SU-DHL-6 (cell line): Measurements from ENCODE around the gene SCFD2.

ENCODE experiments used
- H2AFZ ChIP-seq: fragments of 200-600 bp; sonication (generic); 2 replicates; pipeline ENCODE4 v1.6.1; 2014; ENCODE audit warnings: low read depth, mild to moderate bottlenecking, moderate library complexity, mixed read lengths, antibody characterized with exemption, low read length; ENCODE audit not compliant: severe bottlenecking
- H3F3A ChIP-seq: fragments of 200-600 bp; shearing (Covaris generic); 2 replicates; pipeline ENCODE4 v1.6.0; 2016; ENCODE audit warnings: antibody characterized with exemption, mild to moderate bottlenecking; ENCODE audit not compliant: insufficient read depth
- H3K27ac ChIP-seq: fragments of 200-600 bp; sonication (generic); 2 replicates; pipeline ENCODE4 v1.5.1; 2016; ENCODE audit warnings: low read depth, mild to moderate bottlenecking, low read length, moderate library complexity, mixed read lengths
- H3K27me3 ChIP-seq: fragments of 200-600 bp; sonication (generic), shearing (Covaris generic); 2 replicates; pipeline ENCODE4 v1.6.0; 2014; ENCODE audit warnings: mild to moderate bottlenecking, low read length
- H3K36me3 ChIP-seq: fragments of 200-600 bp; sonication (generic); 2 replicates; pipeline ENCODE4 v1.6.1; 2014; ENCODE audit warnings: mild to moderate bottlenecking, low read length, mixed read lengths
- H3K4me2 ChIP-seq: fragments of 300-600, 200-600 bp; shearing (Covaris generic), sonication (generic); 2 replicates; pipeline ENCODE4 v1.6.0; 2014; ENCODE audit warnings: low read length, low read depth, mild to moderate bottlenecking; ENCODE audit not compliant: poor library complexity, severe bottlenecking
- H3K4me3 ChIP-seq: fragments of 200-600 bp; sonication (generic); 2 replicates; pipeline ENCODE4 v1.5.1; 2014; ENCODE audit warnings: antibody characterized with exemption, low read length, mild to moderate bottlenecking, mixed read lengths; ENCODE audit not compliant: insufficient read depth, poor library complexity, severe bottlenecking
- H3K79me2 ChIP-seq: fragments of 200-600 bp; sonication (generic); 2 replicates; pipeline ENCODE4 v1.6.1; 2014; ENCODE audit warnings: mild to moderate bottlenecking, low read length, moderate library complexity; ENCODE audit not compliant: insufficient read depth
- H3K9ac ChIP-seq: fragments of 200-600 bp; sonication (generic); 2 replicates; pipeline ENCODE4 v1.7.0; 2014; ENCODE audit warnings: mild to moderate bottlenecking, low read length
- H3K9me2 ChIP-seq: fragments of 200-600 bp; sonication (generic); replicated peaks from 2 replicates; pipeline ENCODE4 v1.6.1; 2014; ENCODE audit warnings: low read length; ENCODE audit not compliant: insufficient read depth
- H3K9me3 ChIP-seq: fragments of 200-600 bp; sonication (generic); 2 replicates; pipeline ENCODE4 v1.6.1; 2014; ENCODE audit warnings: low read length, mixed read lengths; ENCODE audit not compliant: insufficient read depth
- H4K20me1 ChIP-seq: fragments of 200-600 bp; sonication (generic); 2 replicates; pipeline ENCODE4 v1.6.1; 2014; ENCODE audit warnings: low read depth, mild to moderate bottlenecking, antibody characterized with exemption, low read length, moderate library complexity, mixed read lengths
- EZH2phosphoT487 ChIP-seq: fragments of 200-600 bp; sonication (generic), shearing (Covaris generic); conservative IDR thresholded peaks from 2 replicates; pipeline ENCODE4 v1.6.1; 2018; ENCODE audit warnings: mild to moderate bottlenecking, antibody characterized with exemption, low read length, moderate library complexity, mixed read lengths
- TF ChIP-seq, protein P1 (sequence below): fragments of 200-600 bp; sonication (generic); IDR thresholded peaks from one replicate; pipeline ENCODE4 v1.5.1; 2017; ENCODE audit warnings: antibody characterized with exemption, mild to moderate bottlenecking, low read length, moderate library complexity; ENCODE audit not compliant: insufficient read depth, poor library complexity, severe bottlenecking

Gene SCFD2

DNA sequence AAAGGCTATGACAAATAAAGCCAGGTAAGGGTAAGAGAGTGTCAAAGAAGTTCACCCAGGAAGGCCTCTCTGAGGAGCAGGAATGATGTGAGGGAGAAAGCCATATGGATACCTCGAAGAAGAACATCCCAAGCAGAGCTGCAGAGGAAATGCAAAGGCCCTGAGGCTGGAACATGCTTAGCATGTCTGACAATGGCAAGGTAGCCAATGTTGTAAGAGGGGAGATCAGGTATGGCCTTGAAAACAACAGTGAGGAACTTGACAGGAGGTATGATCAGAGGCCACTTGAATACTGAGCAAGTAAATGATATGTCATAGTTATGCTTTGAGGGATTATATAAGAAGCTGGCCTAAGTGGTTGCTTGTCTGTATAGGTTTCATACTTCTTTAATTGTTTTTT, 3.8 kb downstream of the SCFD2 start:
- Histone ChIP-seq H3K9ac (no peak overlapping the region), H3K9me3 (no peaks in the 10 kb centered on the region), H3K4me2 (peak overlapping the region; percentile 96), H3F3A (no peaks in the 10 kb centered on the region), H3K9me2 (no peaks in the 10 kb centered on the region), H4K20me1 (no peaks in the 10 kb centered on the region), H3K79me2 (peaks cover 57% of the 10 kb centered on the region), H3K4me3 (no peak overlapping the region), H2AFZ (no peak overlapping the region), H3K27me3 (no peaks in the 10 kb centered on the region), H3K27ac (no peak overlapping the region), H3K36me3 (no peaks in the 10 kb centered on the region)
- no peak for TF ChIP-seq EZH2phosphoT487
- TF ChIP-seq, protein P1, sequence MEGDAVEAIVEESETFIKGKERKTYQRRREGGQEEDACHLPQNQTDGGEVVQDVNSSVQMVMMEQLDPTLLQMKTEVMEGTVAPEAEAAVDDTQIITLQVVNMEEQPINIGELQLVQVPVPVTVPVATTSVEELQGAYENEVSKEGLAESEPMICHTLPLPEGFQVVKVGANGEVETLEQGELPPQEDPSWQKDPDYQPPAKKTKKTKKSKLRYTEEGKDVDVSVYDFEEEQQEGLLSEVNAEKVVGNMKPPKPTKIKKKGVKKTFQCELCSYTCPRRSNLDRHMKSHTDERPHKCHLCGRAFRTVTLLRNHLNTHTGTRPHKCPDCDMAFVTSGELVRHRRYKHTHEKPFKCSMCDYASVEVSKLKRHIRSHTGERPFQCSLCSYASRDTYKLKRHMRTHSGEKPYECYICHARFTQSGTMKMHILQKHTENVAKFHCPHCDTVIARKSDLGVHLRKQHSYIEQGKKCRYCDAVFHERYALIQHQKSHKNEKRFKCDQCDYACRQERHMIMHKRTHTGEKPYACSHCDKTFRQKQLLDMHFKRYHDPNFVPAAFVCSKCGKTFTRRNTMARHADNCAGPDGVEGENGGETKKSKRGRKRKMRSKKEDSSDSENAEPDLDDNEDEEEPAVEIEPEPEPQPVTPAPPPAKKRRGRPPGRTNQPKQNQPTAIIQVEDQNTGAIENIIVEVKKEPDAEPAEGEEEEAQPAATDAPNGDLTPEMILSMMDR = no peak

DNA sequence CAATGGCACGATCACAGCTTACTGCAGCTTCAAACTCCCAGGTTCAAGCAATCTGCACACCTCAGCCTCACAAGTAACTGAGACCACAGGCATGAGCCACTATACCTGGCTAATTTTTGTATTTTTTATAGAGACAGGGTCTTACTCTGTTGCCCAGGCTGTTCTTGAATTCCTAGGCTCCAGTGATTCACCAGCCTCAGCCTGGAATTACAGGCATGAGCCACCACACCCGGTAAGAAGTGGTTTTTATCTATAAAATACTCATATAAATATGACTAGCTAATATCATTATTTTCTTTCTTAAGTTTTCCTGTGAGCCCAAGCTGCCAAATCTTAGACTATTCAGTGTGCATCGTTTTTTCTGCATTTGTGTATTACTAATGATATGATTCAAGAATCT, 4.4 kb downstream of the SCFD2 start:
- Histone ChIP-seq H3K9me2 (no peaks in the 10 kb centered on the region), H3K36me3 (no peaks in the 10 kb centered on the region), H3K27ac (no peak overlapping the region), H3F3A (no peaks in the 10 kb centered on the region), H2AFZ (no peak overlapping the region), H3K79me2 (peaks cover 57% of the 10 kb centered on the region), H3K4me2 (peak overlapping the region; percentile 96), H3K9me3 (no peaks in the 10 kb centered on the region), H3K9ac (no peak overlapping the region), H3K27me3 (no peaks in the 10 kb centered on the region), H4K20me1 (no peaks in the 10 kb centered on the region), H3K4me3 (no peak overlapping the region)
- TF ChIP-seq, protein P1 = no peak
- TF ChIP-seq EZH2phosphoT487 = no peak

DNA sequence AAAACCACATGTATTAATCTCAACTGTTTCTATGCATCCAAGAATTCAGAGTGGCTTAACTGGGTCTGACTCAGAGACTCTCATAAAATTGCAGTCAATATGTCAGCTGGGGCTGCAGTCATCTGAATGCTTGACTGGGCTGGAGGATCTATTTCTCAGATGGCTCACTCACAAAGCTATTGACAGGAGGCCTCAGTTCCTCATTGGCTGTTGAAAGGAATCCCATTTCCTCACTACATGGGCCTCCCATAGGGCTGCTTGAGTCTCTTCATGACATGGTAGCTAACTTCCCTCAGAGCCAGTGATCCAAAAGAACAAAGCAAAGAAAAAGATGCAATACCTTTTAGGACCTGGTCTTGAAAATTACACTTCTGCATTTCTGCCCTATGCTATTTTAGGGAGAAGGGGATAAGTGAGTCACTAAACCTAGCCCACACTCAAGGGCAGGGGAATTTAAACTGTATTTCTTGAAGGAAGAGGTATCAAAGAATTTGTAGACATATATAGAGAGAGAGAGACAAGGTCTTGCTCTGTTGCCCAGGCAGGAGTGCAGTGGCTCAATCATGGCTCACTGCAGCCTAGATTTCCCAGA, 9.8 kb downstream of the SCFD2 start:
- Histone ChIP-seq H4K20me1 (no peaks in the 10 kb centered on the region), H3F3A (no peaks in the 10 kb centered on the region), H3K79me2 (peaks cover 36% of the 10 kb centered on the region), H3K9me3 (no peaks in the 10 kb centered on the region), H3K4me2 (no peak overlapping the region), H3K4me3 (no peak overlapping the region), H3K27ac (no peak overlapping the region), H2AFZ (no peak overlapping the region), H3K36me3 (no peaks in the 10 kb centered on the region), H3K9ac (no peak overlapping the region), H3K27me3 (no peaks in the 10 kb centered on the region), H3K9me2 (no peaks in the 10 kb centered on the region)
- TF ChIP-seq, protein P1 = no peak
- no peak for TF ChIP-seq EZH2phosphoT487
